HAP-1 (cell line): ENCODE data around the gene PCDHGA4.
A peak's percentile ranks its signal among the peaks of the same experiment; 100 is the strongest.
"Not testable (repeated sequence)": the region's sequence is repeated elsewhere in the genome, so short reads cannot be mapped to it uniquely, and the experiment has no call there.

Experiments used
- DNase-seq, 2 experiments: peaks; one replicate each; pipeline ENCODE4 v3.0.0-alpha.2; 2016 to 2020; ENCODE audit warnings: low spot score in 2 of 2
- H3K27me3 ChIP-seq: fragments of 250-450 bp; sonication (Bioruptor Pico); 2 replicates; pipeline ENCODE4 v1.5.1; 2020; ENCODE audit warnings: low read depth, mild to moderate bottlenecking, moderate library complexity
- H3K36me3 ChIP-seq: fragments of 250-450 bp; sonication (Bioruptor Pico); replicated peaks from 2 replicates; pipeline ENCODE4 v1.5.1; 2020; ENCODE audit warnings: mild to moderate bottlenecking
- H3K4me1 ChIP-seq: fragments of 250-450 bp; sonication (Bioruptor Pico); 2 replicates; pipeline ENCODE4 v1.5.1; 2020; ENCODE audit warnings: mild to moderate bottlenecking
- H3K4me3 ChIP-seq: fragments of 250-450 bp; sonication (Bioruptor Pico); 2 replicates; pipeline ENCODE4 v1.5.1; 2020; ENCODE audit warnings: mild to moderate bottlenecking, moderate library complexity
- H3K9me3 ChIP-seq: fragments of 250-450 bp; sonication (Bioruptor Pico); 2 replicates; pipeline ENCODE4 v1.5.1; 2020; ENCODE audit warnings: mild to moderate bottlenecking, moderate library complexity
- in situ Hi-C: fragments of 300-500 bp; cut with MboI; formaldehyde crosslinking; loops from 3 replicates; pipeline ENCODE4 v1.14.3; 2020; ENCODE audit warnings: low sequenced_read_pairs, inconsistent platforms, mixed read lengths

Gene PCDHGA4

GRCh38 chr5:141354900-141355469 is at the start of gene PCDHGA4:
PCDHGA4 (plus strand) TSS chr5:141355021; CDS start chr5:141355108, 87 bp downstream.
- H3K36me3 ChIP-seq: no peaks in the 10 kb centered on the region
- in situ Hi-C loops: loop anchor here (10.0 kb wide), 1 partner anchor 210 kb away; no protein-coding TSS in a partner anchor
- H3K4me1 ChIP-seq: no peaks in the 10 kb centered on the region
- no peaks in the 10 kb centered on the region for H3K27me3 ChIP-seq
- no peaks in the 10 kb centered on the region for H3K9me3 ChIP-seq
- DNase-seq: no peak
- H3K4me3 ChIP-seq: no peak within 1 kb of the TSS

- Histone ChIP-seq H3K27me3 (no peaks in the 10 kb centered on the region), H3K36me3 (no peaks in the 10 kb centered on the region), H3K4me1 (no peaks in the 10 kb centered on the region), H3K9me3 (no peaks in the 10 kb centered on the region), H3K4me3 (no peak overlapping the region)
- in situ Hi-C loops: no loop called here
- DNase-seq: no peak
Measured at GRCh38 chr5:141306630-141307029, 48.2 kb upstream of the PCDHGA4 start.

GRCh38 chr5:141313711-141314110 is 41.1 kb upstream of the PCDHGA4 start:
- Histone ChIP-seq H3K4me3 (no peak overlapping the region), H3K9me3 (peaks cover 3% of the 10 kb centered on the region), H3K4me1 (no peaks in the 10 kb centered on the region), H3K36me3 (no peaks in the 10 kb centered on the region; the same call in 1 of the 2 replicates), H3K27me3 (no peaks in the 10 kb centered on the region)
- in situ Hi-C loops: no loop called here
- DNase-seq: no peak

GRCh38 chr5:141316963-141317362 is 37.9 kb upstream of the PCDHGA4 start:
- in situ Hi-C loops, DNase-seq, H3K4me3 ChIP-seq, H3K4me1 ChIP-seq, H3K36me3 ChIP-seq, H3K27me3 ChIP-seq: not testable (repeated sequence)
- H3K9me3 ChIP-seq: peaks cover 14% of the 10 kb centered on the region

- H3K4me3 ChIP-seq: no peak overlapping the region
- in situ Hi-C loops: no loop called here
- H3K27me3 ChIP-seq: no peaks in the 10 kb centered on the region
- H3K9me3 ChIP-seq: peaks cover 14% of the 10 kb centered on the region
- DNase-seq: no peak
- peaks cover 9% of the 10 kb centered on the region for H3K36me3 ChIP-seq
- no peaks in the 10 kb centered on the region; the same call in 1 of the 2 replicates for H3K4me1 ChIP-seq
Measured at GRCh38 chr5:141319202-141319601, 35.6 kb upstream of the PCDHGA4 start.

- Histone ChIP-seq H3K9me3 (peaks cover 14% of the 10 kb centered on the region), H3K27me3 (no peaks in the 10 kb centered on the region), H3K4me3 (peak overlapping the region; percentile 90), H3K4me1 (no peaks in the 10 kb centered on the region; the same call in 1 of the 2 replicates), H3K36me3 (peaks cover 9% of the 10 kb centered on the region)
- in situ Hi-C loops: no loop called here
- no peak for DNase-seq
Measured at GRCh38 chr5:141319699-141320098, 35.1 kb upstream of the PCDHGA4 start.

GRCh38 chr5:141320225-141321169 is 34.3 kb upstream of the PCDHGA4 start, which contains the start of gene TAF7:
TAF7 (minus strand) TSS chr5:141320784; CDS start chr5:141320044, 740 bp downstream.
- Histone ChIP-seq H3K4me3 (peak within 1 kb of the TSS; percentile 90), H3K27me3 (no peaks in the 10 kb centered on the region), H3K9me3 (peaks cover 14% of the 10 kb centered on the region), H3K36me3 (peaks cover 9% of the 10 kb centered on the region), H3K4me1 (no peaks in the 10 kb centered on the region; the same call in 1 of the 2 replicates)
- in situ Hi-C loops: no loop called here
- peak; percentile 82 to 92 for DNase-seq

- in situ Hi-C loops: no loop called here
- H3K27me3 ChIP-seq: no peaks in the 10 kb centered on the region
- H3K4me3 ChIP-seq: no peak overlapping the region
- H3K9me3 ChIP-seq: peaks cover 14% of the 10 kb centered on the region
- peaks cover 9% of the 10 kb centered on the region for H3K36me3 ChIP-seq
- no peak for DNase-seq
- H3K4me1 ChIP-seq: no peaks in the 10 kb centered on the region; the same call in 1 of the 2 replicates
Measured at GRCh38 chr5:141322261-141322660, 32.6 kb upstream of the PCDHGA4 start.

GRCh38 chr5:141326088-141326854 is 28.6 kb upstream of the PCDHGA4 start:
- no peaks in the 10 kb centered on the region for H3K9me3 ChIP-seq

GRCh38 chr5:141328231-141328630 is 26.6 kb upstream of the PCDHGA4 start:
- in situ Hi-C loops: no loop called here
- DNase-seq: no peak
- no peaks in the 10 kb centered on the region for H3K36me3 ChIP-seq
- no peak overlapping the region for H3K4me3 ChIP-seq
- H3K4me1 ChIP-seq: no peaks in the 10 kb centered on the region
- H3K9me3 ChIP-seq: no peaks in the 10 kb centered on the region
- no peaks in the 10 kb centered on the region for H3K27me3 ChIP-seq

More at GRCh38 chr5:141326088-141326854, 28.6 kb upstream of the PCDHGA4 start:
- Histone ChIP-seq H3K27me3 (no peaks in the 10 kb centered on the region), H3K36me3 (no peaks in the 10 kb centered on the region), H3K4me1 (no peaks in the 10 kb centered on the region; the same call in 1 of the 2 replicates), H3K4me3 (no peak overlapping the region)
- no peak for DNase-seq
- in situ Hi-C loops: no loop called here

- Histone ChIP-seq H3K4me1 (no peaks in the 10 kb centered on the region), H3K27me3 (no peaks in the 10 kb centered on the region), H3K4me3 (no peak within 1 kb of the TSS), H3K9me3 (no peaks in the 10 kb centered on the region), H3K36me3 (no peaks in the 10 kb centered on the region)
- DNase-seq: peak; percentile 31 to 66
- in situ Hi-C loops: no loop called here
Measured at GRCh38 chr5:141330299-141331080, 24.3 kb upstream of the PCDHGA4 start, which contains the start of gene PCDHGA1. PCDHGA1 (plus strand) TSS chr5:141330514.

GRCh38 chr5:141332571-141332970 is 22.2 kb upstream of the PCDHGA4 start:
- in situ Hi-C loops, H3K27me3 ChIP-seq, H3K4me3 ChIP-seq: not testable (repeated sequence)

More at GRCh38 chr5:141332571-141332970, 22.2 kb upstream of the PCDHGA4 start:
- DNase-seq, H3K36me3 ChIP-seq, H3K4me1 ChIP-seq, H3K9me3 ChIP-seq: not testable (repeated sequence)
